Heart left ventricle (tissue), 13 donors: Measurements from ENCODE around the gene KCNH1.

ENCODE experiments used
- POLR2A ChIP-seq, 2 donors: fragments of 450-650 bp; IDR thresholded peaks; one replicate each; pipeline ENCODE4 v1.6.1; 2017; ENCODE audit warnings: antibody characterized with exemption in 2 of 2, mild to moderate bottlenecking in 2 of 2, moderate library complexity in 2 of 2
- TF ChIP-seq, protein P1 (sequence below), 12 donors: fragments of 200-600 bp; sonication (generic) in 4 of 12; IDR thresholded peaks; one replicate each; pipeline versions ENCODE4 v1.5.0 to v1.8.0; 2018 to 2022; ENCODE audit warnings: antibody characterized with exemption in 12 of 12, mild to moderate bottlenecking in 5 of 12
- donor health status: ischemic (EF 13 %, LVEDD 7.1; RV severe dilation, severe dysfunction).
- donor health status: DM: no; HTN: yes; CAD: no.
- donor health status: DM: no; HTN: no; CAD: no.
- donor health status: ischemic (EF 25% LVEDD 6.9; RV normal size, moderate dysfunction).
- donor health status: ischemic (EF 25% LVEDD 5.7; RV mildly dilated, moderate dysfunction).
- donor health status: ischemic (EF 35%, LVEDD 5.7; RV mildly dilated, moderate dysfunction).
- donor health status: nonischemic (EF 11% LVEDD 7.7; RV severe dilation, severe dysfunction).
- donor health status: DM: yes; HTN: yes; CAD: no.
- donor health status: PGD.
- donor health status: ischemic (EF 29% LVEDD 5.4; RV normal size, mild dysfunction).
- donor health status: nonischemic (EF 23%, LVEDD 6.1; RV moderate dilation, normal function).

DNA sequence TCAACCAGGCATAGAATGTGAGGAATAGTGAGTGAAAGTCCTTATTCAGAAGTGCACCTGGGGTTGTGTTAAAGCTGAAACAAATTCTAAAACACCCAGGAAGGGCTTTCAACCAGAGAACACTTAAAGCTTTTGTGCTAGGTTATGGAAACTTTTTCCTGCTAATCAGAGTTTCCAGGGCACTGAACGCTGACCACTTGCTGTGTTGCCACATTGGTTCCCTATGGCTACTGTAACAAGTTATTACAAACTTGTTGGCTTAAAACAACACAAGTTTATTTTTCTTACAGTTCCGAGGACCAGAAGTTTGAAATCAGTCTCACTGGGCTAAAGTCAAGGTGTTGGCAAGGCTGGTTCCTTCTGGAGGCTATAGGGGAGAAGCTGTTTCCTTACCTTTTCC, 504.7 kb downstream of the KCNH1 start:
- TF ChIP-seq, protein P1, sequence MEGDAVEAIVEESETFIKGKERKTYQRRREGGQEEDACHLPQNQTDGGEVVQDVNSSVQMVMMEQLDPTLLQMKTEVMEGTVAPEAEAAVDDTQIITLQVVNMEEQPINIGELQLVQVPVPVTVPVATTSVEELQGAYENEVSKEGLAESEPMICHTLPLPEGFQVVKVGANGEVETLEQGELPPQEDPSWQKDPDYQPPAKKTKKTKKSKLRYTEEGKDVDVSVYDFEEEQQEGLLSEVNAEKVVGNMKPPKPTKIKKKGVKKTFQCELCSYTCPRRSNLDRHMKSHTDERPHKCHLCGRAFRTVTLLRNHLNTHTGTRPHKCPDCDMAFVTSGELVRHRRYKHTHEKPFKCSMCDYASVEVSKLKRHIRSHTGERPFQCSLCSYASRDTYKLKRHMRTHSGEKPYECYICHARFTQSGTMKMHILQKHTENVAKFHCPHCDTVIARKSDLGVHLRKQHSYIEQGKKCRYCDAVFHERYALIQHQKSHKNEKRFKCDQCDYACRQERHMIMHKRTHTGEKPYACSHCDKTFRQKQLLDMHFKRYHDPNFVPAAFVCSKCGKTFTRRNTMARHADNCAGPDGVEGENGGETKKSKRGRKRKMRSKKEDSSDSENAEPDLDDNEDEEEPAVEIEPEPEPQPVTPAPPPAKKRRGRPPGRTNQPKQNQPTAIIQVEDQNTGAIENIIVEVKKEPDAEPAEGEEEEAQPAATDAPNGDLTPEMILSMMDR (IDR thresholded peaks at IDR 0.05): no peak
- no peak for TF ChIP-seq POLR2A (IDR thresholded peaks at IDR 0.05)
